HCT116 (cell line): ENCODE data around the gene HARS2. TPM values are rescaled to one million over a fixed set of nuclear protein-coding genes. Genes with fewer than 3 reads are reported as not detected.

Experiments
- ATAC-seq: fragments of 200-7000 bp; cut with Tn5 transposase; 2 replicates; pipeline ENCODE4 v1.9.1; 2020; ENCODE audit warnings: mild to moderate bottlenecking, moderate library complexity
- BruUV-seq: library from RNA; stranded (reverse); fragments of 400-500 nt; replicated peaks from 2 replicates; lab custom pipeline; 2021; lab: Mats Ljungman, UMichigan
- CTCF ChIA-PET: fragments of 300-600 bp; sonication (Branson Sonifier 250); formaldehyde crosslinking; loops from one replicate; lab custom pipeline; 2021; ENCODE audit warnings: antibody characterized with exemption; lab: Charles Lee
- POLR2A ChIA-PET: fragments of 300-600, 350-600 bp; sonication (Branson Sonifier 250); formaldehyde crosslinking; loops from one replicate; lab custom pipeline; 2021; ENCODE audit warnings: antibody characterized with exemption; lab: Charles Lee
- RAD21 ChIA-PET, 2 experiments: fragments of 300-600 bp; sonication (Branson Sonifier 250); formaldehyde crosslinking; loops; one replicate each; lab custom pipeline; 2023; ENCODE audit warnings: low total read pairs in 2 of 2; ENCODE audit not compliant: uncharacterized antibody in 2 of 2, unreplicated experiment in 2 of 2, low non-redundant PET in 1 of 2; lab: Charles Lee
- DNase-seq: peaks from one replicate; pipeline ENCODE4 v3.0.0-alpha.2; 2010; ENCODE audit warnings: low read depth, low spot score
- H2AFZ ChIP-seq: fragments of 200-600 bp; shearing (Covaris generic), sonication (generic); 2 replicates; pipeline ENCODE4 v1.6.1; 2017; ENCODE audit warnings: low read depth, mixed run types, mixed read lengths, antibody characterized with exemption, low read length; ENCODE audit not compliant: poor library complexity, severe bottlenecking
- H3K27ac ChIP-seq: 2 replicates; pipeline ENCODE4 v1.5.1; 2012; ENCODE audit warnings: low read depth, low read length
- H3K27me3 ChIP-seq: fragments of 200-600 bp; sonication (generic); 2 replicates; pipeline ENCODE4 v1.6.1; 2016; ENCODE audit warnings: mixed run types, low read length, mixed read lengths; ENCODE audit not compliant: insufficient read depth
- H3K36me3 ChIP-seq, 2 experiments: fragments of 200-500 bp in 1 of 2; fragments of 200-600 bp in 1 of 2; sonication (Bioruptor generic) in 1 of 2; sonication (generic) in 1 of 2; 2 replicates each; pipeline versions ENCODE4 v1.5.1 to v1.6.1; 2014 to 2016; ENCODE audit warnings: low read length in 2 of 2, inconsistent platforms in 1 of 2, mixed read lengths in 1 of 2, mixed run types in 1 of 2; ENCODE audit not compliant: insufficient read depth in 2 of 2, control insufficient read depth in 1 of 2
- H3K4me1 ChIP-seq, 2 experiments: fragments of 200-600 bp in 1 of 2; sonication (generic) in 1 of 2; 2 replicates each; pipeline versions ENCODE4 v1.5.1 to v1.6.1; 2012 to 2017; ENCODE audit warnings: low read length in 2 of 2, inconsistent platforms in 1 of 2, mild to moderate bottlenecking in 1 of 2, mixed read lengths in 1 of 2, mixed run types in 1 of 2, moderate library complexity in 1 of 2; ENCODE audit not compliant: insufficient read depth in 2 of 2, control insufficient read depth in 1 of 2
- H3K4me2 ChIP-seq: fragments of 200-600 bp; sonication (generic); 2 replicates; pipeline ENCODE4 v1.6.1; 2017; ENCODE audit warnings: mixed run types, low read length, mixed read lengths
- H3K4me3 ChIP-seq, 2 experiments: fragments of 200-600 bp in 1 of 2; sonication (generic) in 1 of 2; replicated peaks in 1 of 2; 2 replicates each; pipeline ENCODE4 v1.5.1; 2011 to 2016; ENCODE audit warnings: low read length in 2 of 2, control low read depth in 1 of 2, low read depth in 1 of 2, mild to moderate bottlenecking in 1 of 2, mixed read lengths in 1 of 2, mixed run types in 1 of 2
- H3K79me2 ChIP-seq: fragments of 200-600 bp; sonication (generic); 2 replicates; pipeline ENCODE4 v1.6.1; 2017; ENCODE audit warnings: mild to moderate bottlenecking, mixed run types, low read length, moderate library complexity, mixed read lengths; ENCODE audit not compliant: insufficient read depth
- H3K9ac ChIP-seq: fragments of 200-600 bp; sonication (generic); 2 replicates; pipeline ENCODE4 v1.6.1; 2016; ENCODE audit warnings: low read length, mixed read lengths
- H3K9me2 ChIP-seq: fragments of 200-600 bp; sonication (generic), shearing (Covaris generic); 2 replicates; pipeline ENCODE4 v1.6.1; 2017; ENCODE audit warnings: mixed run types, mild to moderate bottlenecking, moderate library complexity; ENCODE audit not compliant: insufficient read depth
- H3K9me3 ChIP-seq, 2 experiments: fragments of 200-500 bp in 1 of 2; fragments of 200-600 bp in 1 of 2; sonication (Bioruptor generic) in 1 of 2; sonication (generic) in 1 of 2; 2 replicates each; pipeline ENCODE4 v1.6.1; 2014 to 2017; ENCODE audit warnings: low read length in 2 of 2, mixed read lengths in 2 of 2, inconsistent platforms in 1 of 2, low read depth in 1 of 2, mild to moderate bottlenecking in 1 of 2, mixed run types in 1 of 2, moderate library complexity in 1 of 2; ENCODE audit not compliant: control insufficient read depth in 1 of 2, insufficient read depth in 1 of 2
- H4K20me1 ChIP-seq: fragments of 200-600 bp; sonication (generic), shearing (Covaris generic); 2 replicates; pipeline ENCODE4 v1.6.1; 2017; ENCODE audit warnings: mixed run types, mild to moderate bottlenecking, moderate library complexity; ENCODE audit not compliant: insufficient read depth
- EGR1 ChIP-seq: IDR thresholded peaks from 2 replicates; pipeline ENCODE4 v1.6.1; 2012; ENCODE audit warnings: low read depth
- ELF1 ChIP-seq: IDR thresholded peaks from 2 replicates; pipeline ENCODE4 v1.6.1; 2012; ENCODE audit warnings: low read depth, borderline replicate concordance
- EZH2 ChIP-seq: fragments of 200-600 bp; sonication (generic); IDR thresholded peaks from 2 replicates; pipeline ENCODE4 v1.6.1; 2017; ENCODE audit warnings: antibody characterized with exemption, mixed run types
- POLR2AphosphoS5 ChIP-seq: IDR thresholded peaks from 2 replicates; pipeline ENCODE4 v1.6.1; 2011; ENCODE audit warnings: mild to moderate bottlenecking, low read depth, low read length, moderate library complexity
- RAD21 ChIP-seq: IDR thresholded peaks from 2 replicates; pipeline ENCODE4 v1.6.1; 2012; ENCODE audit warnings: low read depth, mild to moderate bottlenecking
- REST ChIP-seq: IDR thresholded peaks from 2 replicates; pipeline ENCODE4 v1.6.1; 2012; ENCODE audit warnings: low read depth
- SIN3A ChIP-seq: IDR thresholded peaks from 2 replicates; pipeline ENCODE4 v1.6.1; 2012; ENCODE audit warnings: low read depth
- SP1 ChIP-seq: IDR thresholded peaks from 2 replicates; pipeline ENCODE4 v1.6.1; 2012; ENCODE audit warnings: low read depth
- SRF ChIP-seq: IDR thresholded peaks from 2 replicates; pipeline ENCODE4 v1.6.1; 2012; ENCODE audit warnings: low read depth
- TCF7L2 ChIP-seq: IDR thresholded peaks from 2 replicates; pipeline ENCODE4 v1.7.0; 2011; ENCODE audit warnings: borderline replicate concordance, inconsistent platforms; ENCODE audit not compliant: insufficient read depth, insufficient read length; ENCODE audit errors: extremely low read depth
- YY1 ChIP-seq: IDR thresholded peaks from 2 replicates; pipeline ENCODE4 v1.6.1; 2011; ENCODE audit warnings: low read length, low read depth, moderate library complexity, mild to moderate bottlenecking; ENCODE audit not compliant: insufficient replicate concordance; ENCODE audit errors: extremely low read depth
- ZBTB33 ChIP-seq: IDR thresholded peaks from 2 replicates; pipeline ENCODE4 v1.6.1; 2011; ENCODE audit warnings: mild to moderate bottlenecking, low read length, moderate library complexity; ENCODE audit not compliant: insufficient replicate concordance; ENCODE audit errors: extremely low read depth
- ZNF274 ChIP-seq: fragments of 200-500 bp; sonication (Bioruptor generic); IDR thresholded peaks from 2 replicates; pipeline ENCODE4 v1.6.1; 2014; ENCODE audit warnings: mild to moderate bottlenecking, low read depth, low read length, inconsistent platforms
- intact Hi-C: fragments of 100-400 bp; cut with micrococcal nuclease; formaldehyde crosslinking; loops from 2 replicates; pipeline ENCODE4 v1.10.0; 2022
- total RNA-seq: library from RNA; stranded (reverse); gene quantifications from one replicate; pipeline ENCODE4 v1.2.1, GENCODE V29; 2021; ENCODE audit not compliant: unreplicated experiment

Gene HARS2
- total RNA-seq, 1 experiment from 2014 or later, result 38.8 TPM

GRCh38 chr5:140710899-140711552, 19.8 kb downstream of the HARS2 start:
- no peaks in the 10 kb centered on the region for H3K9me2 ChIP-seq
- peak overlapping the region; percentile 90 for H2AFZ ChIP-seq
- H3K79me2 ChIP-seq, result no peaks in the 10 kb centered on the region
- peak overlapping the region; percentile 27 to 51 for H3K4me3 ChIP-seq
- peak; percentile 98 for DNase-seq
- H3K9me3 ChIP-seq, result no peaks in the 10 kb centered on the region
- H3K9ac ChIP-seq, result peak overlapping the region; percentile 57
- TF ChIP-seq ZNF274 (no peak), RAD21 (no peak), ELF1 (no peak), TCF7L2 (no peak), SP1 (no peak), ZBTB33 (peak; percentile 66), EGR1 (no peak), REST (no peak), YY1 (peak; percentile 75), POLR2AphosphoS5 (peak; percentile 61), EZH2 (no peak), SIN3A (no peak), SRF (no peak)
- peaks cover 14 to 38% of the 10 kb centered on the region in 2 experiments for H3K4me1 ChIP-seq
- H3K36me3 ChIP-seq, result peaks cover 2 to 14% of the 10 kb centered on the region in 2 experiments; a peak in 3 of 4 replicates
- H3K27ac ChIP-seq, result peak overlapping the region; percentile 63
- H3K4me2 ChIP-seq, result peak overlapping the region; percentile 78
- ChIA-PET CTCF (interaction anchor here (1.1 to 1.9 kb wide), 5 partner anchors 9 to 364 kb away, joined by 4 to 10 read pairs (median 5); partner anchors contain the start of genes HBEGF and ZMAT2), RAD21 (interaction anchor here in 1 of 2 experiments (0.9 kb wide), 1 partner anchor 64 kb away, joined by 4 read pairs; the partner anchor contains the start of genes IK and NDUFA2), POLR2A (interaction anchor here (0.8 to 2.1 kb wide), 7 partner anchors 8 to 310 kb away, joined by 3 to 13 read pairs (median 3); partner anchors contain the start of genes ANKHD1, HARS1, HARS2 and ZMAT2)
- no peaks in the 10 kb centered on the region for H4K20me1 ChIP-seq
- H3K27me3 ChIP-seq, result no peaks in the 10 kb centered on the region
- BruUV-seq, result no TSS peak
- peak; percentile 85 for ATAC-seq
- intact Hi-C loops, result loop anchor here (5.0 kb wide), 1 partner anchor 154 kb away; the partner anchor contains the start of gene SRA1
